AG10803 (cell line): ENCODE data around the gene ARHGEF11.

Experiments
- DNase-seq: peaks from one replicate; pipeline ENCODE4 v3.0.0; 2010; ENCODE audit warnings: low read depth
- H3K4me3 ChIP-seq: 2 replicates; pipeline ENCODE4 v1.5.1; 2011; ENCODE audit warnings: mild to moderate bottlenecking, low read length, control low read depth
- CTCF ChIP-seq: conservative IDR thresholded peaks from 2 replicates; pipeline ENCODE4 v1.5.1; 2011; ENCODE audit warnings: mild to moderate bottlenecking, low read length, control low read depth, inconsistent platforms

The ARHGEF11 gene

GRCh38 chr1:156886583-156887281, 158.8 kb downstream of the ARHGEF11 start:
- no peak for DNase-seq
- TF ChIP-seq CTCF = no peak
- H3K4me3 ChIP-seq = no peak overlapping the region

GRCh38 chr1:156885880-156886355, 159.6 kb downstream of the ARHGEF11 start:
- no peak overlapping the region for H3K4me3 ChIP-seq
- no peak for DNase-seq
- TF ChIP-seq CTCF = no peak

GRCh38 chr1:156885314-156885713, 160.2 kb downstream of the ARHGEF11 start:
- TF ChIP-seq CTCF = no peak
- H3K4me3 ChIP-seq = no peak overlapping the region

More at GRCh38 chr1:156885314-156885713, 160.2 kb downstream of the ARHGEF11 start:
- DNase-seq = peak; percentile 46
